Esophagus squamous epithelium (tissue), 5 donors: ENCODE results near the gene CADM1. TPM values are rescaled to one million over a fixed set of nuclear protein-coding genes. Genes with fewer than 3 reads are reported as not detected.

ENCODE experiments used
- DNase-seq: peaks from one replicate; lab custom pipeline; 2025; lab: John Stamatoyannopoulos, UW
- H3K27ac ChIP-seq, 4 donors: fragments of 200-600 bp; sonication (generic); one replicate each; pipeline ENCODE4 v1.5.1; 2016 to 2019; ENCODE audit warnings: mild to moderate bottlenecking in 1 of 4
- H3K27me3 ChIP-seq, 4 donors: fragments of 200-600 bp; sonication (generic); 1 replicate in 3 of 4; 2 replicates in 1 of 4; pipeline versions ENCODE4 v1.5.1 to v1.6.0; 2017 to 2021; ENCODE audit warnings: antibody characterized with exemption in 1 of 4
- H3K36me3 ChIP-seq, 3 donors: fragments of 200-600 bp; sonication (generic); one replicate each; pipeline ENCODE4 v1.5.1; 2016 to 2019
- H3K4me1 ChIP-seq, 3 donors: fragments of 200-600 bp; sonication (generic); one replicate each; pipeline ENCODE4 v1.5.1; 2017 to 2019
- H3K4me3 ChIP-seq, 4 donors: fragments of 200-600 bp; sonication (generic); 1 replicate in 3 of 4; 2 replicates in 1 of 4; pipeline ENCODE4 v1.5.1; 2016 to 2019; ENCODE audit warnings: mild to moderate bottlenecking in 2 of 4, moderate library complexity in 1 of 4
- H3K9me3 ChIP-seq, 3 donors: fragments of 200-600 bp; sonication (generic); one replicate each; pipeline ENCODE4 v1.5.1; 2016 to 2019
- POLR2A ChIP-seq, 4 donors: fragments of 450-650 bp; IDR thresholded peaks; one replicate each; pipeline ENCODE4 v1.6.1; 2017; ENCODE audit warnings: antibody characterized with exemption in 4 of 4, mild to moderate bottlenecking in 4 of 4, moderate library complexity in 3 of 4
- WGBS, 2 donors: methylation state at CpG; one replicate each; pipeline ENCODE4 v1.1.5; 2018; 5-methylcytosine and 5-hydroxymethylcytosine counted together
- intact Hi-C: fragments of 100-400 bp; cut with DNase I; formaldehyde crosslinking; loops from one replicate; pipeline ENCODE4 v1.15.0; 2022
- total RNA-seq, 4 donors: library from RNA; depleted of rRNA; stranded (reverse); fragments of >200 nt; gene quantifications; one replicate each; pipeline ENCODE4 v1.1.0, GENCODE V29; 2016
- TF ChIP-seq, protein P1 (sequence below), 6 experiments: fragments of 450-650 bp in 4 of 6; fragments of 200-600 bp in 2 of 6; sonication (generic) in 2 of 6; IDR thresholded peaks; one replicate each; pipeline ENCODE4 v1.5.1; 2016 to 2019; ENCODE audit warnings: antibody characterized with exemption in 6 of 6, mild to moderate bottlenecking in 4 of 6, moderate library complexity in 4 of 6
- donor health status: DM: yes; HTN: yes; CAD: no.

CADM1 gene
- total RNA-seq, 4 donors from 2014 or later, result 1.7 to 15.1 (median 8.3) TPM

DNA sequence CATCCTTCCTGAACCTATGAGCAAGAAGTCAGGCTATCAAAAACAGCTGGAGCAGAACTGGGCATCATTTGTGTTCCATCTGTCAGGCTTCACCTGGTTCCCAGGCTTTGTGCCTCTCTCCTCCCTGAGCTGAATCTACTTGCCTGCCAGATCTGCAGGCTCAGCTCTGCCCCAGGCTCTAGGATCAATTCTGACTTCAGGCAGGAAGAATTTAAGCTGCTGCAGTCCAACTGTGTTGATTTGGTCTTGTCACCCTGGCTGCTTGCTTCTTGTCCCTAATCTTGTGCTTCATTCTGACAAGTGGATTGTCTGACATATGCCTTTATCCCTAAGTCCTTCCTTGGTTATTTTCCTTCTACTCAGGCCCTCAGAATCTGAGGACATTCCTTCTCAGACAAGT, 31.6 kb upstream of the CADM1 start:
- intact Hi-C loops, result no loop called here

DNA sequence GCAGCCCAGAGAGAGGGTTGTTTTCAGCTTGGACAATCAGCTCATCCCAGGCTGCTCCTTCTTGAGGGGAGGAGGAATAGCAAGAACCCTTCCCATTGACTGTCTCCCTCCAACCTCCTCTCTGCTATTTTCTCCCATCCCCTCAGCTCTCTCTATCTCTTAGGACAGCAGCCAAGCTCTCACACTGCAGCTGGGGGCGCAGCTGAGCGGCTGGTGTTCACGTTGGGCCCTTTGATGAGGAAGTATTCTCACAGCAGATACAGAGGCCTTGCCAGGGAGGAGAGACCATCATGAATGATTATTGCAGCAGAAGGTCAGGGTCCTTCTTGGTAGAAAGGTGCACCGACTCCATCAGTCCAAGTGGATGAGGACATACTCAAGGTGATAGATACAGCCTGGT, 26.5 kb upstream of the CADM1 start:
- no peak overlapping the region for H3K27ac ChIP-seq
- no peaks in the 10 kb centered on the region for H3K9me3 ChIP-seq
- peaks cover 0 to 25% (median 0%) of the 10 kb centered on the region in 4 donors for H3K27me3 ChIP-seq
- DNase-seq, result no peak
- H3K4me3 ChIP-seq, result no peak overlapping the region
- WGBS, 2 donors, result 61 to 69% methylated on average over 4 of the region's 4 CpGs
- intact Hi-C loops, result no loop called here
- TF ChIP-seq POLR2A (IDR thresholded peaks at IDR 0.05), result no peak
- TF ChIP-seq, protein P1, sequence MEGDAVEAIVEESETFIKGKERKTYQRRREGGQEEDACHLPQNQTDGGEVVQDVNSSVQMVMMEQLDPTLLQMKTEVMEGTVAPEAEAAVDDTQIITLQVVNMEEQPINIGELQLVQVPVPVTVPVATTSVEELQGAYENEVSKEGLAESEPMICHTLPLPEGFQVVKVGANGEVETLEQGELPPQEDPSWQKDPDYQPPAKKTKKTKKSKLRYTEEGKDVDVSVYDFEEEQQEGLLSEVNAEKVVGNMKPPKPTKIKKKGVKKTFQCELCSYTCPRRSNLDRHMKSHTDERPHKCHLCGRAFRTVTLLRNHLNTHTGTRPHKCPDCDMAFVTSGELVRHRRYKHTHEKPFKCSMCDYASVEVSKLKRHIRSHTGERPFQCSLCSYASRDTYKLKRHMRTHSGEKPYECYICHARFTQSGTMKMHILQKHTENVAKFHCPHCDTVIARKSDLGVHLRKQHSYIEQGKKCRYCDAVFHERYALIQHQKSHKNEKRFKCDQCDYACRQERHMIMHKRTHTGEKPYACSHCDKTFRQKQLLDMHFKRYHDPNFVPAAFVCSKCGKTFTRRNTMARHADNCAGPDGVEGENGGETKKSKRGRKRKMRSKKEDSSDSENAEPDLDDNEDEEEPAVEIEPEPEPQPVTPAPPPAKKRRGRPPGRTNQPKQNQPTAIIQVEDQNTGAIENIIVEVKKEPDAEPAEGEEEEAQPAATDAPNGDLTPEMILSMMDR (IDR thresholded peaks at IDR 0.05), result no peak
- peaks cover 0 to 13% (median 0%) of the 10 kb centered on the region in 3 donors for H3K4me1 ChIP-seq
- no peaks in the 10 kb centered on the region for H3K36me3 ChIP-seq

More for the DNA sequence above, 31.6 kb upstream of the CADM1 start:
- no peaks in the 10 kb centered on the region for H3K9me3 ChIP-seq
- H3K4me1 ChIP-seq, result no peaks in the 10 kb centered on the region
- no peak for DNase-seq
- TF ChIP-seq POLR2A (IDR thresholded peaks at IDR 0.05), result no peak
- TF ChIP-seq, protein P1 (IDR thresholded peaks at IDR 0.05), result no peak
- peaks cover 0 to 29% (median 0%) of the 10 kb centered on the region in 4 donors for H3K27me3 ChIP-seq
- H3K27ac ChIP-seq, result no peak overlapping the region
- no peaks in the 10 kb centered on the region for H3K36me3 ChIP-seq
- no peak overlapping the region for H3K4me3 ChIP-seq

DNA sequence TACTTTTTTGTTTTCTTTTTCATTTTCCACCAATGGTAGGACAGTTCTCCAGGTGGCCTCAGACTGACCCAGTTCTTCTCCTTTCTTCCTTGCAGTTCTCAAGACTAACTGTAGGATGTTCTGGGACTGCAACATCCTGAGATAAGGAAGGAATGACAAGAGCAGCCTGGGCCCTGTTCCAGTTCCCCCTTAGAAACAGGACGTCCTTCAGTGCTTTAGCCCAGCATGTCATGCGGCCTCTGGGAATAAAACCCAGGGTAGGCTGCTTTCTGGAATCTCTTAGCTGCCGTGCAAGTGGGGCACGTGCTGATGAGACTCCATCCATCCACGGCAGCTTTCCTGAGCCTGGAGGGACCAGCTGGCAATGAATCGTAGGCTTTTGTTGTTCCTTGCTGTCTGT, 24.0 kb upstream of the CADM1 start:
- no peak for DNase-seq
- intact Hi-C loops, result no loop called here
- no peak overlapping the region for H3K4me3 ChIP-seq
- TF ChIP-seq POLR2A (IDR thresholded peaks at IDR 0.05), result no peak
- TF ChIP-seq, protein P1 (IDR thresholded peaks at IDR 0.05), result peak in 1 of 6 experiments; percentile 5
- H3K27ac ChIP-seq, result no peak overlapping the region
- H3K4me1 ChIP-seq, result peaks cover 0 to 13% (median 0%) of the 10 kb centered on the region in 3 donors
- 61 to 68% methylated on average over 5 to 6 of the region's 6 CpGs for WGBS, 2 donors
- H3K9me3 ChIP-seq, result no peaks in the 10 kb centered on the region
- H3K27me3 ChIP-seq, result peaks cover 0 to 15% (median 0%) of the 10 kb centered on the region in 4 donors
- no peaks in the 10 kb centered on the region for H3K36me3 ChIP-seq

DNA sequence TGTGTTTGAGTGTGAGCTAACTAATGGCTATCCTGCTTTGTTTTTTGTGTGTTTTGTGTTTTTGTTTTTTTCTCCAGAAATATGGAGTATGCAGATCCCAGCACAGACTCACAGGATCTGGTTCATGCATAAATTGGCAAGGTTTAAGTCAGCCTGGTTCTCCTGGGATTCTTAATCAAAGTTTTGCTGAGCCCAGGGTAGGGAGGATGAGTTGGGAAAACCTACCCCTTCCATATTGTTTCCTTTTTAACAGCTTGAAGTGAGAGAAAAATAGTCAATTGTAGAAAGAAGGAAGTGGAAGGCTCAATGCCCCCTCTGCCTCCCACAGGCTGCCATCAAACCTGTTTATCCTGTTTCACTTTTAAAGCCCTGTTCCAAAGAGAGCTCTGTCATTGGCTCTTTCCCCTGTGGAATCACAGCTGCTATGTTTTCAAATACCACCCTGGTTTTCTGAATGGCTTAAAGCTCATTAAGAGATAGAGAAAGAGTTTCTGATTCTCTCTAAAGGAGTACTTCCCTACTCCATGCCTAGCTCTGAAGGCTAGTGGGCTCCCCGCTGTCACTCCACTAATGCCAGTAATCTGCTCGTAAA, 23.4 kb upstream of the CADM1 start:
- Histone ChIP-seq H3K27me3 (peaks cover 0 to 15% (median 0%) of the 10 kb centered on the region in 4 donors), H3K27ac (no peak overlapping the region), H3K4me3 (no peak overlapping the region), H3K36me3 (no peaks in the 10 kb centered on the region), H3K4me1 (peaks cover 0 to 13% (median 0%) of the 10 kb centered on the region in 3 donors), H3K9me3 (no peaks in the 10 kb centered on the region)
- 91 to 95% methylated on average over 2 of the region's 2 CpGs for WGBS, 2 donors
- intact Hi-C loops, result no loop called here
- TF ChIP-seq, protein P1 (IDR thresholded peaks at IDR 0.05), result no peak
- DNase-seq, result no peak

DNA sequence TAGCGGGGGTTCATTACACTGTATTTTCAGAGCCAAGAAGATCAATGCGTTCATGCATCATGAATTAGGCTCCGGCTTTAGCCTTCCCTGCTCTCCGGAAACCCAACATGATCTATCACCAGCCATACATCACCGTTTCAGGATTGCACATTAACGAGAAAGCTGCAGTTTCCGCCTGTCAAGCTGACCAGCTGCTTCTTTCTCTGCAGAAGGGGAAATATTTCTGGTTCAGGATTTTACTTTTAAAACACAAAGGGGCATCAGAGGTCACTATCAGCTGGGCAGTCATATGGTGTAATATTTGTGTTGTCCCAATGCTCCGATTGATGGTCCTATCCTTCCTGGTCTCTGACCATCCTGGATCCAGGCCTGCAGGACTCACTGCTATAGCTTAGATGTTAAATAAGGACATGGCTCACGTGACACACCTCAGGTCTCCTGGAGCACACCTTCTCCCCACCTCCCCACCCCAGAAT, 21.4 kb upstream of the CADM1 start:
- WGBS, 2 donors, result 85% methylated on average over 9 of the region's 9 CpGs

More for the DNA sequence above, 21.4 kb upstream of the CADM1 start:
- Histone ChIP-seq H3K4me3 (no peak overlapping the region), H3K9me3 (no peaks in the 10 kb centered on the region), H3K27ac (no peak overlapping the region), H3K27me3 (peaks cover 0 to 9% (median 0%) of the 10 kb centered on the region in 4 donors), H3K4me1 (peaks cover 0 to 13% (median 0%) of the 10 kb centered on the region in 3 donors), H3K36me3 (no peaks in the 10 kb centered on the region)
- intact Hi-C loops, result no loop called here
- no peak for DNase-seq
- TF ChIP-seq, protein P1 (IDR thresholded peaks at IDR 0.05), result no peak
- no peak for TF ChIP-seq POLR2A (IDR thresholded peaks at IDR 0.05)
